ENCODE results near the gene HIF3A. TPM values are rescaled to one million over a fixed set of nuclear protein-coding genes. Genes with fewer than 3 reads are reported as not detected.

Gene HIF3A
- polyA plus RNA-seq, 2 of the 4 experiments (the other 2 are of a cell fraction) = not detected

- 83% methylated on average over 1 of the region's 1 CpG for WGBS (ENCODE audit: missing lambda C conversion rate)
- Histone ChIP-seq H3K4me2 (no peak overlapping the region), H3K27ac (no peak overlapping the region), H3K4me1 (no peaks in the 10 kb centered on the region), H3K4me3 (no peak overlapping the region), H3K9me3 (no peaks in the 10 kb centered on the region)
- no peak for TF ChIP-seq ATOH8 (CRISPR knock-in tag; IDR thresholded peaks at IDR 0.05; ENCODE audit: low read depth)
- no peak for TF ChIP-seq BHLHE40 (IDR thresholded peaks at IDR 0.05; ENCODE audit: low read depth, low read length)
- TF ChIP-seq FOXS1 (CRISPR knock-in tag; IDR thresholded peaks at IDR 0.05) = no peak
- no peak for TF ChIP-seq RARB (CRISPR knock-in tag; IDR thresholded peaks at IDR 0.05)
- POLR2A ChIA-PET = interaction anchor here (0.5 kb wide), 1 partner anchor 24 kb away, joined by 9 read pairs; no protein-coding TSS in a partner anchor
- no peak for ATAC-seq
- CTCF ChIA-PET = interaction anchor here (1.3 to 14.1 kb wide), 5 partner anchors 9 to 151 kb away, joined by 3 to 129 read pairs (median 10); partner anchors contain the start of gene PPP5C
- no peak for DNase-seq (ENCODE audit: low read depth in 1 of 2, low spot score in 1 of 2)
- FAIRE-seq = no peak
Measured at GRCh38 chr19:46337487-46337886, 40.6 kb downstream of the HIF3A start.

GRCh38 chr19:46339446-46339845 lies 42.6 kb downstream of the HIF3A start:
- Histone ChIP-seq H3K9me3 (no peaks in the 10 kb centered on the region), H3K4me3 (no peak overlapping the region), H3K4me2 (no peak overlapping the region), H3K27ac (no peak overlapping the region), H3K4me1 (no peaks in the 10 kb centered on the region)
- no peak for FAIRE-seq
- ChIA-PET POLR2A (no interaction called here), CTCF (interaction anchor here (0.5 to 14.1 kb wide), 3 partner anchors 40 to 56 kb away, joined by 3 to 129 read pairs (median 3); no protein-coding TSS in a partner anchor)
- DNase-seq (ENCODE audit: low read depth in 1 of 2, low spot score in 1 of 2) = no peak
- TF ChIP-seq SREBF2 (IDR thresholded peaks at IDR 0.05) = no peak
- no peak for TF ChIP-seq FOXS1 (CRISPR knock-in tag; IDR thresholded peaks at IDR 0.05)
- no peak for TF ChIP-seq ZSCAN20 (CRISPR knock-in tag; IDR thresholded peaks at IDR 0.05)
- no peak for ATAC-seq
- WGBS (ENCODE audit: missing lambda C conversion rate) = 52% methylated on average over 10 of the region's 10 CpGs

GRCh38 chr19:46340051-46340659 lies 43.3 kb downstream of the HIF3A start:
- ATAC-seq (no peak), FAIRE-seq (no peak), DNase-seq (ENCODE audit: low read depth in 1 of 2, low spot score in 1 of 2) (no peak)
- POLR2A ChIA-PET = no interaction called here
- H3K27ac ChIP-seq = no peak overlapping the region
- no peak overlapping the region for H3K4me3 ChIP-seq
- H3K4me2 ChIP-seq = no peak overlapping the region
- 88% methylated on average over 11 of the region's 11 CpGs for WGBS (ENCODE audit: missing lambda C conversion rate)
- H3K9me3 ChIP-seq = no peaks in the 10 kb centered on the region
- CTCF ChIA-PET = interaction anchor here (0.6 to 14.1 kb wide), 3 partner anchors 14 to 168 kb away, joined by 3 to 129 read pairs (median 6); no protein-coding TSS in a partner anchor
- H3K4me1 ChIP-seq = no peaks in the 10 kb centered on the region
- TF ChIP-seq SMC3 (IDR thresholded peaks at IDR 0.05) (no peak), SREBF2 (IDR thresholded peaks at IDR 0.05) (no peak)

GRCh38 chr19:46341937-46342336 lies 45.1 kb downstream of the HIF3A start:
- CTCF ChIA-PET = interaction anchor here (0.7 to 14.1 kb wide), 5 partner anchors 15 to 152 kb away, joined by 3 to 129 read pairs (median 4); no protein-coding TSS in a partner anchor
- FAIRE-seq = no peak
- no peak for ATAC-seq

GRCh38 chr19:46344363-46344762 lies 47.5 kb downstream of the HIF3A start:
- Histone ChIP-seq H3K4me1 (peaks cover 18% of the 10 kb centered on the region), H3K4me3 (no peak overlapping the region), H3K4me2 (no peak overlapping the region), H3K27ac (no peak overlapping the region), H3K9me3 (no peaks in the 10 kb centered on the region)
- DNase-seq (ENCODE audit: low read depth in 1 of 2, low spot score in 1 of 2) = no peak
- ChIA-PET CTCF (interaction anchor here (1.0 to 14.1 kb wide), 9 partner anchors 9 to 88 kb away, joined by 3 to 129 read pairs (median 6); no protein-coding TSS in a partner anchor), POLR2A (no interaction called here)
- FAIRE-seq = no peak
- no peak for ATAC-seq
- 86% methylated on average over 1 of the region's 1 CpG for WGBS (ENCODE audit: missing lambda C conversion rate)
- TF ChIP-seq SREBF2 (IDR thresholded peaks at IDR 0.05) (no peak), HDAC2 (IDR thresholded peaks at IDR 0.05) (no peak), ZFP36 (IDR thresholded peaks at IDR 0.05; ENCODE audit: borderline replicate concordance, partially characterized antibody) (no peak), ZNF302 (CRISPR knock-in tag; IDR thresholded peaks at IDR 0.05) (no peak), RNF2 (IDR thresholded peaks at IDR 0.05; ENCODE audit: borderline replicate concordance, low read depth) (no peak), FOXS1 (CRISPR knock-in tag; IDR thresholded peaks at IDR 0.05) (no peak), EHMT2 (IDR thresholded peaks at IDR 0.05; ENCODE audit: low read depth) (no peak), PHF8 (IDR thresholded peaks at IDR 0.05; ENCODE audit: borderline replicate concordance, low read depth) (no peak), MAFK (IDR thresholded peaks at IDR 0.05; ENCODE audit: partially characterized antibody) (no peak), POLR2AphosphoS2 (conservative IDR thresholded peaks at IDR 0.05; ENCODE audit: low read length) (no peak)

More at GRCh38 chr19:46341937-46342336, 45.1 kb downstream of the HIF3A start:
- no peaks in the 10 kb centered on the region for H3K4me1 ChIP-seq
- POLR2A ChIA-PET = no interaction called here
- 80% methylated on average over 3 of the region's 3 CpGs for WGBS (ENCODE audit: missing lambda C conversion rate)
- DNase-seq (ENCODE audit: low read depth in 1 of 2, low spot score in 1 of 2) = no peak
- H3K27ac ChIP-seq = no peak overlapping the region
- no peak overlapping the region for H3K4me2 ChIP-seq
- H3K4me3 ChIP-seq = no peak overlapping the region
- TF ChIP-seq PBX3 (IDR thresholded peaks at IDR 0.05) (no peak), RARB (CRISPR knock-in tag; IDR thresholded peaks at IDR 0.05) (no peak), SREBF2 (IDR thresholded peaks at IDR 0.05) (no peak), RNF2 (IDR thresholded peaks at IDR 0.05; ENCODE audit: borderline replicate concordance, low read depth) (no peak), GATA3 (IDR thresholded peaks at IDR 0.05; ENCODE audit: borderline replicate concordance) (no peak), CHD2 (IDR thresholded peaks at IDR 0.05; ENCODE audit: low read length, partially characterized antibody) (no peak), FOSL2 (IDR thresholded peaks at IDR 0.05) (no peak), FOSL2 (CRISPR knock-in tag; IDR thresholded peaks at IDR 0.05) (no peak), CBX2 (IDR thresholded peaks at IDR 0.05; ENCODE audit: borderline replicate concordance, low read depth) (no peak)
- no peaks in the 10 kb centered on the region for H3K9me3 ChIP-seq

All from A549 (cell line).